H1 (cell line): ENCODE data around the gene ODC1. TPM values are rescaled to one million over a fixed set of nuclear protein-coding genes. Genes with fewer than 3 reads are reported as not detected.

Experiments used
- CTCF ChIA-PET: fragments of 300-600 bp; sonication (Branson Sonifier 250); formaldehyde crosslinking; loops from one replicate; lab custom pipeline; 2021; ENCODE audit not compliant: partially characterized antibody; lab: Charles Lee
- POLR2A ChIA-PET: fragments of 300-600 bp; sonication (Branson Sonifier 250); formaldehyde crosslinking; loops from one replicate; lab custom pipeline; 2021; ENCODE audit warnings: inconsistent platforms; ENCODE audit not compliant: partially characterized antibody; lab: Charles Lee
- DNase-seq, 2 experiments: peaks; one replicate each; pipeline versions ENCODE4 v3.0.0 to v3.0.0-alpha.2; 2010 to 2022; ENCODE audit warnings: low spot score in 2 of 2, low read depth in 1 of 2, mixed read lengths in 1 of 2
- FAIRE-seq: peaks from 2 replicates; lab custom pipeline; 2011; peaks lifted over from hg19 to GRCh38; lab: Jason Lieb, UNC
- H2AFZ ChIP-seq: 2 replicates; pipeline ENCODE4 v1.8.1; 2012; ENCODE audit warnings: low read length, inconsistent platforms
- H2AK5ac ChIP-seq: 2 replicates; pipeline ENCODE4 v1.6.1; 2013; ENCODE audit warnings: low read depth, low read length
- H2BK120ac ChIP-seq: replicated peaks from 2 replicates; pipeline ENCODE3; 2013; ENCODE audit warnings: low read depth, low read length, inconsistent platforms
- H2BK12ac ChIP-seq: 2 replicates; pipeline ENCODE4 v1.6.1; 2013; ENCODE audit warnings: low read depth, low read length
- H2BK15ac ChIP-seq: 2 replicates; pipeline ENCODE4 v1.6.1; 2013; ENCODE audit warnings: low read length
- H2BK20ac ChIP-seq: 2 replicates; pipeline ENCODE4 v1.6.1; 2013; ENCODE audit warnings: low read length
- H2BK5ac ChIP-seq: 2 replicates; pipeline ENCODE4 v1.6.1; 2013; ENCODE audit warnings: low read depth, low read length
- H3K14ac ChIP-seq: 2 replicates; pipeline ENCODE4 v1.6.1; 2013; ENCODE audit warnings: inconsistent platforms; ENCODE audit not compliant: insufficient read length
- H3K18ac ChIP-seq: 2 replicates; pipeline ENCODE4 v1.6.1; 2013; ENCODE audit warnings: low read length; ENCODE audit errors: extremely low read depth
- H3K23ac ChIP-seq: 2 replicates; pipeline ENCODE4 v1.6.1; 2013; ENCODE audit warnings: inconsistent platforms; ENCODE audit not compliant: insufficient read length
- H3K23me2 ChIP-seq: 2 replicates; pipeline ENCODE4 v1.6.1; 2013; ENCODE audit warnings: low read depth, low read length
- H3K27ac ChIP-seq: 2 replicates; pipeline ENCODE4 v1.6.1; 2011; ENCODE audit warnings: low read depth, low read length, inconsistent platforms
- H3K27me3 ChIP-seq, 4 experiments: replicated peaks in 1 of 4; 1 replicate in 1 of 4; 2 replicates in 3 of 4; pipeline versions ENCODE4 v1.6.1 to v1.8.1; 2011 to 2013; ENCODE audit warnings: low read length in 3 of 4, mild to moderate bottlenecking in 3 of 4, inconsistent platforms in 2 of 4, mixed read lengths in 2 of 4, moderate library complexity in 1 of 4; ENCODE audit not compliant: control insufficient read depth in 3 of 4, insufficient read depth in 3 of 4; ENCODE audit errors: extremely low read depth in 1 of 4
- H3K36me3 ChIP-seq, 4 experiments: 2 replicates each; pipeline versions ENCODE4 v1.6.1 to v1.8.1; 2011 to 2013; ENCODE audit warnings: mild to moderate bottlenecking in 4 of 4, low read length in 3 of 4, moderate library complexity in 2 of 4, control low read depth in 1 of 4, inconsistent platforms in 1 of 4; ENCODE audit not compliant: insufficient read depth in 4 of 4, control insufficient read depth in 2 of 4
- H3K4ac ChIP-seq: replicated peaks from 2 replicates; pipeline ENCODE3; 2013; ENCODE audit warnings: low read length, low read depth, mixed read lengths, inconsistent platforms; ENCODE audit not compliant: insufficient read length
- H3K4me1 ChIP-seq, 4 experiments: replicated peaks in 1 of 4; 1 replicate in 1 of 4; 2 replicates in 3 of 4; pipeline versions ENCODE4 v1.6.1 to v1.8.1; 2011 to 2013; ENCODE audit warnings: low read length in 3 of 4, inconsistent platforms in 2 of 4, mixed read lengths in 1 of 4; ENCODE audit not compliant: insufficient read depth in 4 of 4, control insufficient read depth in 3 of 4
- H3K4me2 ChIP-seq, 2 experiments: 2 replicates each; pipeline versions ENCODE4 v1.6.1 to v1.8.1; 2011 to 2013; ENCODE audit warnings: low read depth in 2 of 2, low read length in 2 of 2, control low read depth in 1 of 2, inconsistent platforms in 1 of 2, mild to moderate bottlenecking in 1 of 2; ENCODE audit not compliant: insufficient read depth in 1 of 2
- H3K4me3 ChIP-seq, 4 experiments: fragments of 200-600, 300-600 bp in 1 of 4; sonication (generic), shearing (Covaris generic), sonication (Bioruptor Twin) in 1 of 4; 2 replicates each; pipeline versions ENCODE4 v1.5.1 to v1.8.1; 2011 to 2016; ENCODE audit warnings: low read length in 4 of 4, low read depth in 3 of 4, control low read depth in 2 of 4, inconsistent platforms in 2 of 4, mild to moderate bottlenecking in 2 of 4, mixed read lengths in 1 of 4, moderate library complexity in 1 of 4; ENCODE audit not compliant: insufficient read depth in 2 of 4; ENCODE audit errors: extremely low read depth in 1 of 4
- H3K56ac ChIP-seq: replicated peaks from 2 replicates; pipeline ENCODE3; 2013; ENCODE audit warnings: low read depth, mild to moderate bottlenecking, mixed read lengths, low read length, inconsistent platforms; ENCODE audit not compliant: insufficient read length
- H3K79me1 ChIP-seq: 2 replicates; pipeline ENCODE4 v1.6.1; 2013; ENCODE audit warnings: low read depth, low read length, control low read depth
- H3K79me2 ChIP-seq, 2 experiments: 2 replicates each; pipeline versions ENCODE4 v1.6.1 to v1.8.1; 2012 to 2013; ENCODE audit warnings: low read length in 2 of 2, mild to moderate bottlenecking in 2 of 2, inconsistent platforms in 1 of 2; ENCODE audit not compliant: insufficient read depth in 2 of 2, control insufficient read depth in 1 of 2
- H3K9ac ChIP-seq, 4 experiments: replicated peaks in 1 of 4; 1 replicate in 1 of 4; 2 replicates in 3 of 4; pipeline versions ENCODE4 v1.6.1 to v1.8.1; 2011 to 2013; ENCODE audit warnings: low read depth in 3 of 4, low read length in 3 of 4, control low read depth in 2 of 4, mild to moderate bottlenecking in 2 of 4, moderate library complexity in 2 of 4, inconsistent platforms in 1 of 4; ENCODE audit errors: extremely low read depth in 1 of 4
- H3K9me3 ChIP-seq, 2 experiments: 2 replicates each; pipeline versions ENCODE4 v1.6.1 to v1.8.1; 2012 to 2013; ENCODE audit warnings: mild to moderate bottlenecking in 2 of 2, moderate library complexity in 2 of 2, control low read depth in 1 of 2, inconsistent platforms in 1 of 2, low read depth in 1 of 2, low read length in 1 of 2, mixed read lengths in 1 of 2; ENCODE audit not compliant: insufficient read depth in 2 of 2
- H4K20me1 ChIP-seq, 2 experiments: replicated peaks in 1 of 2; 2 replicates each; pipeline versions ENCODE3 to v1.8.1; 2011 to 2013; ENCODE audit warnings: inconsistent platforms in 2 of 2, low read length in 2 of 2, mild to moderate bottlenecking in 1 of 2; ENCODE audit not compliant: insufficient read depth in 2 of 2, control insufficient read depth in 1 of 2
- H4K5ac ChIP-seq: 2 replicates; pipeline ENCODE4 v1.6.1; 2013; ENCODE audit warnings: low read length, low read depth, mixed read lengths, inconsistent platforms; ENCODE audit not compliant: insufficient read length
- H4K8ac ChIP-seq: 2 replicates; pipeline ENCODE4 v1.8.0; 2013; ENCODE audit warnings: mild to moderate bottlenecking, moderate library complexity, low read length, inconsistent platforms; ENCODE audit not compliant: insufficient read depth; ENCODE audit errors: extremely low read depth
- H4K91ac ChIP-seq: replicated peaks from 2 replicates; pipeline ENCODE3; 2013; ENCODE audit warnings: low read length, mixed read lengths, inconsistent platforms; ENCODE audit not compliant: insufficient read length
- EP300 ChIP-seq, 2 experiments: IDR thresholded peaks; 1 replicate in 1 of 2; 2 replicates in 1 of 2; pipeline ENCODE4 v1.6.1; 2011 to 2012; ENCODE audit warnings: low read depth in 2 of 2, low read length in 2 of 2, mild to moderate bottlenecking in 2 of 2, borderline replicate concordance in 1 of 2, inconsistent platforms in 1 of 2, moderate library complexity in 1 of 2
- MAFK ChIP-seq: IDR thresholded peaks from 2 replicates; pipeline ENCODE4 v1.6.1; 2012; ENCODE audit warnings: low read depth, mild to moderate bottlenecking, improper control_type of control experiment, low read length
- WGBS, 2 experiments: shearing (Covaris generic) in 1 of 2; methylation state at CpG; one replicate each; pipeline versions ENCODE4 v1.1.6 to v1.1.7; 2013 to 2015; ENCODE audit warnings: low lambda C conversion rate in 2 of 2, mixed read lengths in 2 of 2, inconsistent platforms in 1 of 2, low coverage in 1 of 2, missing lambda C conversion rate in 1 of 2; ENCODE audit not compliant: insufficient replicate concordance in 2 of 2, insufficient coverage in 1 of 2, insufficient read length in 1 of 2; ENCODE audit errors: extremely low coverage in 1 of 2, missing lambda C conversion rate in 1 of 2; 5-methylcytosine and 5-hydroxymethylcytosine counted together
- polyA plus RNA-seq, 7 experiments: library from polyadenylated mRNA; depleted of rRNA in 3 of 7; stranded (reverse) in 5 of 7; unstranded in 2 of 7; fragments of >200 nt in 5 of 7; fragments of 200-250 nt in 2 of 7; gene quantifications; 1 replicate in 5 of 7; 2 replicates in 1 of 7; 4 replicates in 1 of 7; pipeline versions ENCODE4 v1.2.1 to v1.2.3, GENCODE V29; 2011 to 2013; ENCODE audit warnings: missing spikeins in 2 of 7, mixed read lengths in 2 of 7
- total RNA-seq: library from RNA; stranded (reverse); fragmentation: NEBNext Ultra II Directional; extraction: Animal tissue kit (Norgen Biotek cat#: 25700); gene quantifications from 2 replicates; pipeline ENCODE4 v1.2.1, GENCODE V29; 2021

Gene ODC1
- total and polyA plus RNA-seq, 2 of the 8 experiments (the other 6 are each of a cell fraction or from before 2014, with no cell fraction given), result 57.2 to 76.7 TPM

DNA sequence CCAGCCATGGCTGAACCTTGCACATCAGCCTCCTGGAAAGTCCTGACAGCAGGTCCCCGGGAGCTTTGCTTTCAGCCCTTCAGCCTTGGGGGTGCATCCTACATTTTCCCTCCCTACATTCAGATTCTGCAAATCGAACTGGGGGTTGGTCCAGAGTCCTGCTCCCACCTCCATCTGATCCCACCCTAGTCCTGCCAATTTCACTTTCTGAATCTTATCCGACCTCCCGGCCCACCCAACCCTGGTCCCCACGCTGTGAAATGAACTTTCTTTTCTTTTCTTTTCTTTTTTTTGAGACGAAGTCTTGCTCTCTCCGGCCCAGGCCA, 47.8 kb upstream of the ODC1 start:
- 91% methylated on average over 3 of the region's 7 CpGs; no CpG with 5 or more reads in 1 of the 2 experiments for WGBS, 2 experiments
- ChIA-PET POLR2A (no interaction called here), CTCF (interaction anchor here (0.8 kb wide), 1 partner anchor 15 kb away, joined by 3 read pairs; no protein-coding TSS in a partner anchor)
- H3K14ac ChIP-seq, result no peak overlapping the region
- H3K27me3 ChIP-seq, result no peaks in the 10 kb centered on the region
- H3K23ac ChIP-seq, result no peak overlapping the region
- H2AFZ ChIP-seq, result no peak overlapping the region
- H3K79me1 ChIP-seq, result no peaks in the 10 kb centered on the region
- H2BK5ac ChIP-seq, result no peak overlapping the region
- H3K56ac ChIP-seq, result no peak overlapping the region
- no peaks in the 10 kb centered on the region for H3K79me2 ChIP-seq
- H2AK5ac ChIP-seq, result no peak overlapping the region
- no peaks in the 10 kb centered on the region; a peak in 1 of 4 replicates for H3K9me3 ChIP-seq
- H3K4me2 ChIP-seq, result no peak overlapping the region
- H4K91ac ChIP-seq, result no peak overlapping the region
- no peak overlapping the region for H3K9ac ChIP-seq
- no peak overlapping the region for H4K8ac ChIP-seq
- H3K23me2 ChIP-seq, result no peaks in the 10 kb centered on the region; the same call in 1 of the 2 replicates
- no peak overlapping the region for H2BK15ac ChIP-seq
- H3K18ac ChIP-seq, result no peak overlapping the region
- H4K20me1 ChIP-seq, result no peaks in the 10 kb centered on the region
- FAIRE-seq, result no peak
- H3K27ac ChIP-seq, result no peak overlapping the region
- H2BK12ac ChIP-seq, result no peak overlapping the region
- no peak overlapping the region for H4K5ac ChIP-seq
- H3K36me3 ChIP-seq, result no peaks in the 10 kb centered on the region
- H3K4ac ChIP-seq, result no peak overlapping the region
- H3K4me3 ChIP-seq, result no peak overlapping the region
- H2BK120ac ChIP-seq, result no peak overlapping the region
- TF ChIP-seq EP300 (IDR thresholded peaks at IDR 0.05; ENCODE audit: borderline replicate concordance in 1 of 2, low read depth in 2 of 2, low read length in 2 of 2) (no peak), MAFK (no peak)
- TF ChIP-seq, all 59 proteins: peak for 0
- DNase-seq, result peak in 1 of 2 experiments; percentile 41
- Histone ChIP-seq H3K4me1 (no peaks in the 10 kb centered on the region; a peak in 1 of 7 replicates), H2BK20ac (no peak overlapping the region)
